Measurements from ENCODE around the gene STAT2. TPM values are rescaled to one million over a fixed set of nuclear protein-coding genes. Genes with fewer than 3 reads are reported as not detected.
"Not testable (repeated sequence)": the region's sequence is repeated elsewhere in the genome, so short reads cannot be mapped to it uniquely, and the experiment has no call there.

The STAT2 gene
- total RNA-seq, 2 donors from 2014 or later = 108 to 113 TPM

- intact Hi-C loops (cut with DNase I) = no loop called here
- DNase-seq (ENCODE audit: low spot score) = peak; percentile 98
These were observed 26.0 kb downstream of the STAT2 start, which contains the start of gene PAN2 for GRCh38 chr12:56333679-56334489. PAN2 (minus strand) TSS chr12:56334000; CDS start chr12:56333094, 906 bp downstream.

GRCh38 chr12:56333197-56333678, 26.7 kb downstream of the STAT2 start:
- intact Hi-C loops (cut with DNase I) = no loop called here
- no peak for DNase-seq (ENCODE audit: low spot score)

GRCh38 chr12:56332512-56333196, 27.3 kb downstream of the STAT2 start:
- intact Hi-C loops (cut with DNase I) = no loop called here

DNA sequence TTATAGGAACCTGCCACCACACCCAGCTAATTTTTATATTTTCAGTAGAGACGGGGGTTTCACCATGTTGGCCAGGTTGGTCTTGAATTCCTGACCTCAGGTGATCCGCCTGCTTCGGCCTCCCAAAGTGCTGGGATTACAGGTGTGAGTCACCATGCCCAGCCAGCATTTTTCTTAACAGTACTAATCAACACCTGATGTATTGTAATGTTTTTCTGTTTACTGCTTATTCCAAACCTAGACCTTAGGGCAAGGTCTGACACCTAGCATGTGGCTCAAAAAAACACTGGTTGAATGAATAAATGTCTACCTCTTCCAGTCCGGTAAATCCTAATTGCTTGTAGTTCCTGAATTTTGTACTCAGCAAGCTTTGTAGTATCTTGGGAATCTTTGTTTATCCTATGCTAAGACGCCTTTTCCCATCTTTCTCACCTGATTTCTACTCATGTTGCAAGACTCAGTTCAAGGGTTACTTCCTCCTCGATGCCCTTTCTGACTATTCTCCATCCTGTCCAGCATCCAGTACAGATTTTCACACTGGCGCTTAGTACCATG, 28.9 kb downstream of the STAT2 start:
- DNase-seq (ENCODE audit: low spot score) = no peak
- intact Hi-C loops (cut with DNase I) = no loop called here

More at GRCh38 chr12:56332512-56333196, 27.3 kb downstream of the STAT2 start:
- no peak for DNase-seq (ENCODE audit: low spot score)

- no peak for DNase-seq (ENCODE audit: low spot score)
- intact Hi-C loops (cut with DNase I) = no loop called here
These were observed 33.4 kb downstream of the STAT2 start for GRCh38 chr12:56326533-56326932.

DNA sequence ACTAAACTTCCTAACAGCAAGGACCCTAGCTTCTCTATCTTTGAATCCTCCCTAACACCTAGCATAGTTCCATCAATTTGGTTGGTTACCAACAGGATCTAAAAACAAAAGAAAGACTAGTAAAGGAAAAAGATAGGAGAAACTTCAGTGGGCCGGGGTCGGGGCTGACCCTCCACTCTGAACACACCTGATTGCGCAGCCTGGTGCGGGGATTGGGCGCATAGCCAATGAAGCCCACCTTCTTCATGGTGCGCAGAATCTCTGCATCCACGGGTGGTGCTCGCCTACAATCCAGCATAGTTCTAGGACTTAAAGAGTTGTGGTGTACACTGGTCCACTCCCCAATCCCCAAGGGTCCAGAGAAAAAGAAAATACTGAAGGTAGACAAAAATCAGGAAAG, 33.8 kb downstream of the STAT2 start:
- DNase-seq (ENCODE audit: low spot score) = no peak
- intact Hi-C loops (cut with DNase I) = no loop called here

DNA sequence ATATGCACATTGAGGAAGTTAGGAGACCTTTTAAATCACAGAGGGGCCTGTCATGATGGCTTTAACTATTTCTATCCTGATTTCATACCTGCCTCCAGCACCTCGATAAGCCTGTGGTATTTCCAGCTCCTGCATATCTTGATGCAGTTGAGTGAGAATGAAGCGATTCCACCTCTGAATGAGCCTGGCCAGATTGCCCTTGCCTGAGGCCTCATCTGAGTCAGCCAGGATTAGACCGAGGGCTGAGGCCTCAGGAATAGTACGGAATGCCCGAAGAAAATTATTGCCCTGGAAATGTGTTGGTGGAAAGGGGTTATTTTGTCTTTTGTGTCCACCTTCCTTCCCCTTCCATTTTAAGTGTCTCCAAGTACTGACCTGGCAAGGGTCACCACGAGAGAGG, 35.7 kb downstream of the STAT2 start:
- no peak for DNase-seq (ENCODE audit: low spot score)
- intact Hi-C loops (cut with DNase I) = no loop called here

DNA sequence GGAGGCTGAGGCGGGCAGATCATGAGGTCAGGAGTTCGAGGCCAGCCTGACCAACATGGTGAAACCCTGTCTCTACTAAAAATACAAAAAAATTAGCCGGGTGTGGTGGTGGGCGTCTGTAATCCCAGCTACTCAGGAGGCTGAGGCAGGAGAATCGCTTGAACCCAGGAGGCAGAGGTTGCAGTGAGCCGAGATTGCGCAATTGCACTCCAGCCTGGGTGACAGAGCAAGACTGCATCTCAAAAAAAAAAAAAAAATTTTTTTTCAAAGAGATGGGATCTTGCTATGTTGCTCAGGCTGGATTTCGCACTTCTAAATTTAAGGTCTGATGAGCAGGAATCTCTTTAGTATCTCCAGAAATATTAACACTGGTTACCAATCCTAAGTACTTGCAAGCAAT, 38.3 kb downstream of the STAT2 start:
- intact Hi-C loops (cut with DNase I); DNase-seq (ENCODE audit: low spot score): not testable (repeated sequence)

DNA sequence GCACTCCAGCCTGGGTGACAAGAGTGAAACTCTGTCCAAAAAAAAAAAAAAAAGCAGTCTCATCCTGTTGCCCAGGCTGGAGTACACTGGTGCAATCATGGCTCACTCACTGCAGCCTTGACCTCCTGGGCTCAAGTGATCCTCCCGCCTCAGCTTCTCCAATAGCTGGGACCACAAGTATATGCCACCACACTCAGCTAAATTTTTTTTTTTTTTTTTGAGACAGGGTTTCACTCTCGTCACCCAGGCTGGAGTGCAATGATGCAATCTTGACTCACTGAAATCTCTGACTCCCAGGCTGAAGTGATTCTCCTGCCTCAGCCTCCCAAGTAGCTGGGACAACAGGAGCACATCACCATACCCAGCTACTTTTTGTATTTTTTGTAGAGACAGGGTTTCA, 38.9 kb downstream of the STAT2 start:
- DNase-seq (ENCODE audit: low spot score) = no peak
- intact Hi-C loops (cut with DNase I) = no loop called here

GRCh38 chr12:56317675-56318074, 42.2 kb downstream of the STAT2 start:
- intact Hi-C loops (cut with DNase I) = no loop called here
- DNase-seq (ENCODE audit: low spot score) = no peak

DNA sequence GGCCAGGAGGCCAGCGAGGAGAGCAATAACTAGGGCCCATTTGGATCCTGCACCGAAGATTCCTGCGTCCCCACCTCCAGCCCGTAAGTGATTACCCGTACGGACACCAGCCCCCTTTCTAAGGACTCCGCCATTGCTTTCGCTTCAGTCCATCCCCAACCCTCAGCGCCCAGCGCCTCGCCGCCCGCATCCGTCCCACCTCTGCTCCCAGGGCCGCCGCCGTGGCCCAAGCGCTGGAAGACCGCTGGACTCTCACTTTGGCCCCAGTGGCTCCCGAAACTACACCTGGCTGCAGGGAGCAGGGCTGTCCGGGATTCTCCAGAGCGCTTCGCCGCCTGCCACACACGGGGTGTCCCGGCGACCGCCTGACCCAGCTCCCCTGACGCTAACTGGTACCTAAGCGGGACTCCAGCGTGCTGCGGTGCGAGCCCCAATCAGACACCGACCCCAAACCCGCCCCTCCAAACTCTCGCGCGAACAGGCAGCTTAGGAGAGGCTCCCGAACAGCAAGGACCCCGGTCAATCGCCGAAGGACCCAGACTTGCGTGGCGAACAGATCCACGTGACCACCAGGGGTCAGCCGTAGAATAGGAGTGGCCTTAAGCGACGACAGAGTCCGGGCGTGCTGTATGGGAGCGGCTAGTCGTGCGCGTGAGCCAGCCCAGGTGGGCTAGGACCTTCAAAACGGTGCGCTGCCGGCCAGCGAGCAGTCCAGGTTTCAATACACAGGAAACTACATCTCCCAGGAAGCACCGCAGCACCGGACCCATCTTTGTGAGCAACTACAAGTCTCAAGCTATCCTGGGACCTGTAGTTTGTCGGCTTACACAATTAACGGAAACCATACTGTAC, 44.1 kb downstream of the STAT2 start, which contains the start of gene CNPY2:
TSS of gene CNPY2 (minus strand) at position 367 of the 852 bp plus-strand sequence. CDS start 771 bp downstream, outside the sequence.
- intact Hi-C loops (cut with DNase I) = no loop called here
- DNase-seq (ENCODE audit: low spot score) = peak; percentile 99

DNA sequence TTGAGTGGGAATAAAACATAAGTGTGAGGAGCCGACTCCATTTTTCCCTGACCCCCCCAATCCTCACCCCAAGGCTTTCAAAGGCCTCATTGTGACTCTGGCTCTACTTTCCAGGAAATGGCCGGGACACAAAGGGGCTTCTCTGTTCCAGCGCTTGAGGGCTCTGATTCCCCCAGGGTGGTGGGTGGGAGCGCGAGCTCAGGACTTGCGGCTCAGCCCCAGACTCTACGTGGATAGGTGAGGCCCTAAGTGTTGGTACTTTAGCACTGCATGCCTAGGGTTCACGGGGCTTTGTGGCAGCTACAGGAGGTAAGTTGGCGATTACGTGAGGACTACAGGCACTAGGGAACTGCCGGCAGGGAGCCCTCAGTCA, 44.7 kb downstream of the STAT2 start:
- intact Hi-C loops (cut with DNase I) = no loop called here
- DNase-seq (ENCODE audit: low spot score) = no peak

GRCh38 chr12:56311003-56311402, 48.9 kb downstream of the STAT2 start:
- no peak for DNase-seq (ENCODE audit: low spot score)
- intact Hi-C loops (cut with DNase I) = no loop called here

DNA sequence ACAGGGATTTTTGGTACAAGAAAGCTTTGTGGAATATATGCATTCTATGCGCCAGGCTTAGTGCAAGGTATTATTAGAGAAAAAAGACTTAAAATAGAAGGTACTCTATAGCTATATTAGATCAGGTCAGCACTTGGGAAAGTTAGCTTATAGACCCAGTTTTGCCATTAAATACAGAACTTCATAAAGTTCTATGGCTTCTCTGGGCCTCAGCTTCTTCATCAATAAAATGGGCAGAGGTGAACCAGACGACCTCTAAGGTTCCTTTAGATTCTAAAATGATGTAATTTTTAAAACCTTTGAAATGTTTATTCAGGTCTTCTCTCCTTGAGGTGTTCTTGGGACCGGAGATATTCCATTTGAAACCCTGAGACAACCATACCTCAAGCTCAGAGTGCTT, 51.2 kb downstream of the STAT2 start:
- intact Hi-C loops (cut with DNase I) = no loop called here
- DNase-seq (ENCODE audit: low spot score) = no peak

DNA sequence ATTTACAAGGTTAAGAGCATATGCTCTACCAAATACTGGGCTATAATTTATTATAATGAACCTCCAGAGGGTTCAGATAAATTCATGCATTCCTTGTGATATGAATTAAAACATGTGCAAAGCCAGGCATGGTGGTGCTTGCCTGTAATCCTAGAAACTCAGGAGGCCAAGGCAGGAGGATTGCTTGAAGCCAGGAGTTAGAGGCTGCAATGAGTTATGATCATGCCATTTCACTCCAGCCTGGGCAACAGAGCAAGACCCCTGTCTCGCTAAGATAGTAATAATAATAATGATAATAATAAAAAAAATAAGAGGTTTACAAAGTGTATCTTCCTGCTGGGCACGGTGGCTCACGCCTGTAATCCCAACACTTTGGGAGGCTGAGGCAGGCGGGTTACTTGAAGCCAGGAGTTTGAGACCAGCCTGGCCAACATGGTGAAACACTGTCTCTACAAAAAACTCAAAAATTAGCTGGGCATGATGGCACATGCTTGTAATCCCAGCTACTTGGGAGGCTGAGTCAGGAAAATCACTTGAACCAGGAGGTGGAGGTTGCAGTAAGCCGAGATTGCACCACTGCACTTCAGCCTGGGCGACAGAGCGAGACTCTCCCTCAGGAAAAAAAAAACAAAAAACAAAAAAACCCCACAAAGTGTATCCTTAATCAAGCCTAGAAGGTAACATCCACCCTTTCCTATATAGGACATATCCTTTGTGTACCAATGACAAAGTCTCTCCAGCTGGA, 52.5 kb downstream of the STAT2 start:
- no peak for DNase-seq (ENCODE audit: low spot score)
- intact Hi-C loops (cut with DNase I) = no loop called here

DNA sequence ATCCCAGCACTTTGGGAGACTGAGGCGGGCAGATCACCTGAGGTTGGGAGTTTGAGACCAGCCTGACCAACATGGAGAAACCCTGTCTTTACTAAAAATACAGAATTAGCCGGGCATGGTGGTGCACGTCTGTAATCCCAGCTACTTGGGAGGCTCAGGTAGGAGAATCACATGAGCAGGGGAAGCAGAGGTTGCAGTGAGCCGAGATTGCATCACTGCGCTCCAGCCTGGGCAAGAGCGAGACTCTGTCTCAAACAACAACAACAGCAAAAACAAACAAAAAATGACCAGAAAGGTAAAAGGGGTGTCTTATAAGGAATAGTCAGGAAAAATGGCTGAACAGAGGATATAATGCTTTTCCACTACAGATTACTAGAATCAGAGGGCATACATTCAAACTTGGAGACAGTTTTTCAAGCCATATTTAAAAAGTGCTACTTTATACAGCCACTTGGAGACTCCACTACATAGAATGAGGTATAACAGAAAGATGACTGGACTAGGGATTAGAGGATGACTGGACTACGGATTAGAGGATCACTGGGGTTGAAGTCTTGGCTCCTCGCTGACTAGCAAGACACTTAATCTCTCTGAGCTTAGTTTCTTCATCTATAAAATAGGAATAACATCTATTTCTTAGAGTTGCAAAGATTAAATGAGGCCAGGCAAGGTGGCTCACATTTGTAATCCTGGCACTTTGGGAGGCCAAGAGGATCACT, 54.9 kb downstream of the STAT2 start:
- intact Hi-C loops (cut with DNase I) = no loop called here
- DNase-seq (ENCODE audit: low spot score) = no peak

DNA sequence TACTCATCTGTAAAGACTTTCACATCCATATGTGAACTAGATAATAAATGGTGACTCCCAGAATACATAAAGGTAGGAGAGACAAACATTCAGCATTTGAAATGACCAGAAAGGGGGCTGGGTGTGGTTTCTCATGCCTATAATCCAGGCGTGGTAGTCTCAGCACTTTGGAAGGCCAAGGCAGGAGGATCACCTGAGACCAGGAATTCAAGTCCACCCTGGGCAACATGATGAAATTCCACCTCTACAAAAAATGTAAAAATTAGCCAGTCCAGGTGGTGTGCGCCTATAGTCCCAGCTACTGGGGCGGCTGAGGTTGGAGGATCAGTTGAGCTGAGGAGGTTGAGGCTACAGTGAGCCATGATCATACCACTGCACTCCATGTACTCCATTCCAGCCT, 55.6 kb downstream of the STAT2 start:
- no peak for DNase-seq (ENCODE audit: low spot score)
- intact Hi-C loops (cut with DNase I) = no loop called here
